Keratinocyte (primary cell): ENCODE data around the gene PURA. TPM values are rescaled to one million over a fixed set of nuclear protein-coding genes. Genes with fewer than 3 reads are reported as not detected.

Experiments used
- DNase-seq: peaks from one replicate; pipeline ENCODE4 v3.0.0-alpha.2; 2011; ENCODE audit warnings: low read depth, missing footprints, low spot score
- FAIRE-seq: peaks from 2 replicates; lab custom pipeline; 2011; peaks lifted over from hg19 to GRCh38; lab: Jason Lieb, UNC
- H2AFZ ChIP-seq: 2 replicates; pipeline ENCODE4 v1.6.0; 2012; ENCODE audit warnings: low read length, control low read depth, inconsistent platforms; ENCODE audit not compliant: control insufficient read depth
- H3K27ac ChIP-seq: 2 replicates; pipeline ENCODE4 v1.5.1; 2011; ENCODE audit warnings: low read length; ENCODE audit not compliant: control insufficient read depth, insufficient read depth
- H3K27me3 ChIP-seq: 3 replicates; pipeline ENCODE4 v1.6.0; 2011; ENCODE audit warnings: low read length; ENCODE audit not compliant: control insufficient read depth, insufficient read depth; ENCODE audit errors: extremely low read depth
- H3K36me3 ChIP-seq, 2 experiments: 2 replicates in 1 of 2; 3 replicates in 1 of 2; pipeline ENCODE4 v1.5.1; 2011; ENCODE audit warnings: low read length in 2 of 2, mild to moderate bottlenecking in 1 of 2; ENCODE audit not compliant: control insufficient read depth in 2 of 2, insufficient read depth in 2 of 2; ENCODE audit errors: extremely low read depth in 1 of 2
- H3K4me1 ChIP-seq: 3 replicates; pipeline ENCODE4 v1.5.1; 2011; ENCODE audit warnings: low read length; ENCODE audit not compliant: control insufficient read depth, insufficient read depth; ENCODE audit errors: extremely low read depth
- H3K4me2 ChIP-seq: 3 replicates; pipeline ENCODE4 v1.6.0; 2011; ENCODE audit warnings: low read depth, low read length; ENCODE audit not compliant: control insufficient read depth, insufficient read depth; ENCODE audit errors: extremely low read depth
- H3K4me3 ChIP-seq, 3 experiments: fragments of 200-600 bp in 1 of 3; sonication (generic) in 1 of 3; 2 replicates in 2 of 3; 3 replicates in 1 of 3; pipeline ENCODE4 v1.5.1; 2011 to 2016; ENCODE audit warnings: low read length in 3 of 3, mild to moderate bottlenecking in 3 of 3, control low read depth in 2 of 3, inconsistent platforms in 1 of 3, low read depth in 1 of 3, mixed read lengths in 1 of 3, mixed run types in 1 of 3, moderate library complexity in 1 of 3; ENCODE audit not compliant: control insufficient read depth in 2 of 3, insufficient read depth in 2 of 3; ENCODE audit errors: extremely low read depth in 1 of 3
- H3K79me2 ChIP-seq: 2 replicates; pipeline ENCODE4 v1.6.0; 2012; ENCODE audit warnings: low read length; ENCODE audit not compliant: control insufficient read depth, insufficient read depth
- H3K9ac ChIP-seq: 3 replicates; pipeline ENCODE4 v1.6.0; 2011; ENCODE audit warnings: low read length; ENCODE audit not compliant: control insufficient read depth, insufficient read depth; ENCODE audit errors: extremely low read depth
- H3K9me1 ChIP-seq: 3 replicates; pipeline ENCODE4 v1.6.0; 2011; ENCODE audit warnings: low read length; ENCODE audit not compliant: control insufficient read depth, insufficient read depth; ENCODE audit errors: extremely low read depth
- H3K9me3 ChIP-seq: 2 replicates; pipeline ENCODE4 v1.5.1; 2012; ENCODE audit warnings: low read depth, low read length; ENCODE audit not compliant: control insufficient read depth
- H4K20me1 ChIP-seq: 3 replicates; pipeline ENCODE4 v1.6.0; 2011; ENCODE audit warnings: low read length; ENCODE audit not compliant: control insufficient read depth, insufficient read depth; ENCODE audit errors: extremely low read depth
- EZH2 ChIP-seq: IDR thresholded peaks from one replicate; pipeline ENCODE4 v1.6.1; 2012; ENCODE audit warnings: inconsistent platforms, mild to moderate bottlenecking, low read length, moderate library complexity
- dilution Hi-C: fragments of 300-500 bp; cut with MboI; formaldehyde crosslinking; loops from one replicate; pipeline ENCODE4 v1.7.0; 2020; ENCODE audit warnings: low sequenced_read_pairs; ENCODE audit not compliant: extremely low pct_ligation_motif_present
- polyA plus RNA-seq, 5 experiments: library from polyadenylated mRNA; depleted of rRNA in 3 of 5; stranded (reverse) in 3 of 5; stranded (forward) in 1 of 5; unstranded in 1 of 5; fragments of >200 nt; gene quantifications; 1 replicate in 1 of 5; 2 replicates in 3 of 5; 3 replicates in 1 of 5; pipeline versions ENCODE4 v1.2.1 to v1.2.3, GENCODE V29; 2011 to 2012; ENCODE audit warnings: missing spikeins in 2 of 5, low read depth in 1 of 5, low replicate concordance in 1 of 5
- TF ChIP-seq, protein P1 (sequence below), 3 experiments: IDR thresholded peaks in 1 of 3; conservative IDR thresholded peaks in 1 of 3; optimal IDR thresholded peaks in 1 of 3; 2 replicates in 2 of 3; 3 replicates in 1 of 3; pipeline versions ENCODE3 to v1.5.1; 2011; ENCODE audit warnings: low read length in 3 of 3, mild to moderate bottlenecking in 3 of 3, moderate library complexity in 2 of 3, control low read depth in 1 of 3, inconsistent platforms in 1 of 3; ENCODE audit not compliant: insufficient read depth in 2 of 3; ENCODE audit errors: extremely low read depth in 1 of 3

Gene PURA
- polyA plus RNA-seq, 1 donor (not counting 4 experiments of a cell fraction or from before 2014, with no cell fraction given): 4.1 TPM

DNA sequence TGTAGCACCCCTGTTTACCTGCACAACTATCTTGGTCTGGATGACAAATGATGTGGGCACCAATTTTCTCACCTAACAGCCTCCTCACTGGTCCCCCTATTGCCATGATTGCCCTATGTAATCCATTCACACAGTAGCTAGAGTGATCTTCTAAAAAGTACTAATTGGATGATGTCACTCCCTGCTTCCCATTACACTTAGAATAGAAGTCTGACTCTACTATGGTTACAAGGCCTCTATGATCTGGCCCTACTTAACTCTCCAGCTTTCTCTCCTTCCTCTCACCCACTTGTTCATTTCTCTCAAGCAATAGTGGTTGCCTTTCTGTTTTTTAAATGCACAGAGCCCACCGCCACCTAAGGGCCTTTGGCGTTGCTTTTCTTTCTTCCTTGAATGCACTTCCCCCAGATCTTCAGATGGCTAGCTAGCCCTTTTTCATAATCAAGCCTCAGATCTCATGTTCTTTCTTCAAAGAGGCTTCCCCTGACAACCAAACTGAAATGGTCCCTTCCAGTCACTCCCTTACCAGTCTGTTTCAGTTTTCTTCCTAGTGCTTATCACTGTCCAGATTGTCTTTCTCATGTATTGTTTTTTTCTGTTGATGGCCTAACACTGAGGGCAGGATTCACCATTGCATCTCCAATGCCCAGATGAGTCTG is 20.5 kb downstream of the PURA start:
- no peak overlapping the region for H3K9ac ChIP-seq
- H3K27ac ChIP-seq: no peak overlapping the region
- peaks cover 18% of the 10 kb centered on the region for H3K4me1 ChIP-seq
- H3K9me1 ChIP-seq: no peaks in the 10 kb centered on the region
- DNase-seq (no peak), FAIRE-seq (no peak)
- dilution Hi-C loops: no loop called here
- H3K9me3 ChIP-seq: no peaks in the 10 kb centered on the region
- no peaks in the 10 kb centered on the region for H3K27me3 ChIP-seq
- H3K79me2 ChIP-seq: no peaks in the 10 kb centered on the region
- H3K4me3 ChIP-seq: no peak overlapping the region
- TF ChIP-seq, protein P1, sequence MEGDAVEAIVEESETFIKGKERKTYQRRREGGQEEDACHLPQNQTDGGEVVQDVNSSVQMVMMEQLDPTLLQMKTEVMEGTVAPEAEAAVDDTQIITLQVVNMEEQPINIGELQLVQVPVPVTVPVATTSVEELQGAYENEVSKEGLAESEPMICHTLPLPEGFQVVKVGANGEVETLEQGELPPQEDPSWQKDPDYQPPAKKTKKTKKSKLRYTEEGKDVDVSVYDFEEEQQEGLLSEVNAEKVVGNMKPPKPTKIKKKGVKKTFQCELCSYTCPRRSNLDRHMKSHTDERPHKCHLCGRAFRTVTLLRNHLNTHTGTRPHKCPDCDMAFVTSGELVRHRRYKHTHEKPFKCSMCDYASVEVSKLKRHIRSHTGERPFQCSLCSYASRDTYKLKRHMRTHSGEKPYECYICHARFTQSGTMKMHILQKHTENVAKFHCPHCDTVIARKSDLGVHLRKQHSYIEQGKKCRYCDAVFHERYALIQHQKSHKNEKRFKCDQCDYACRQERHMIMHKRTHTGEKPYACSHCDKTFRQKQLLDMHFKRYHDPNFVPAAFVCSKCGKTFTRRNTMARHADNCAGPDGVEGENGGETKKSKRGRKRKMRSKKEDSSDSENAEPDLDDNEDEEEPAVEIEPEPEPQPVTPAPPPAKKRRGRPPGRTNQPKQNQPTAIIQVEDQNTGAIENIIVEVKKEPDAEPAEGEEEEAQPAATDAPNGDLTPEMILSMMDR (optimal IDR thresholded peaks at IDR 0.05 in 1 of 3, IDR thresholded peaks at IDR 0.05 in 1 of 3, conservative IDR thresholded peaks at IDR 0.05 in 1 of 3; ENCODE audit: extremely low read depth in 1 of 3, insufficient read depth in 2 of 3, low read length in 3 of 3): no peak
- no peak for TF ChIP-seq EZH2
- no peak overlapping the region for H2AFZ ChIP-seq
- H3K36me3 ChIP-seq: no peaks in the 10 kb centered on the region
- H4K20me1 ChIP-seq: no peaks in the 10 kb centered on the region
- H3K4me2 ChIP-seq: no peak overlapping the region

DNA sequence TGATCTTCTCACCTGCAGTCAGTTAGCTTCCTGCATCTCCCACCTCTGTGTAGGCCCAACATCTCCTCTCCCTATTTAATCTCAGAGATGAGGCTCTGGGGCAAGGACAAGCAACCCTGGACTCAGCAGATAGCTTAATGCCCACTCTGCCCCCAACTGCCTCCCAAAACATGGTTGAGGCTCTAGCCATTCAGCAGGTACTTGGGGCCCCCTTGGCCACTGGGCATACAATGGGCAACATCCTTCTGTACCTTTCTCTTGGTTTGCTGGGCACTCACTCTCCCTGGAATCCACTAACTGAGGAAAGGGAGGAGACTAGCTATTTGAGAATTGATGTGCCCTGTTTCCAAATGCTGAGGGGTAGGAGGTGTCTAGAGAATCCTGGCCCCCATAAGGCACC is 21.2 kb downstream of the PURA start:
- H3K9me1 ChIP-seq: no peaks in the 10 kb centered on the region
- TF ChIP-seq, protein P1 (optimal IDR thresholded peaks at IDR 0.05 in 1 of 3, IDR thresholded peaks at IDR 0.05 in 1 of 3, conservative IDR thresholded peaks at IDR 0.05 in 1 of 3; ENCODE audit: extremely low read depth in 1 of 3, insufficient read depth in 2 of 3, low read length in 3 of 3): no peak
- no peak for TF ChIP-seq EZH2
- H3K9ac ChIP-seq: no peak overlapping the region
- no peaks in the 10 kb centered on the region for H3K79me2 ChIP-seq
- no peaks in the 10 kb centered on the region for H3K9me3 ChIP-seq
- H3K27ac ChIP-seq: no peak overlapping the region
- no peaks in the 10 kb centered on the region for H3K36me3 ChIP-seq
- FAIRE-seq (no peak), DNase-seq (no peak)
- H2AFZ ChIP-seq: no peak overlapping the region
- no peaks in the 10 kb centered on the region for H4K20me1 ChIP-seq
- H3K4me1 ChIP-seq: peaks cover 18% of the 10 kb centered on the region
- no peaks in the 10 kb centered on the region for H3K27me3 ChIP-seq
- dilution Hi-C loops: no loop called here
- no peak overlapping the region for H3K4me3 ChIP-seq
- H3K4me2 ChIP-seq: no peak overlapping the region
